Cerebellar cortex (tissue), 1 donor: Measurements from ENCODE around the gene WDR59.

Experiments used
- DNase-seq: peaks from one replicate; pipeline ENCODE4 v3.0.0-alpha.2; 2015; ENCODE audit warnings: low spot score

The WDR59 gene

DNA sequence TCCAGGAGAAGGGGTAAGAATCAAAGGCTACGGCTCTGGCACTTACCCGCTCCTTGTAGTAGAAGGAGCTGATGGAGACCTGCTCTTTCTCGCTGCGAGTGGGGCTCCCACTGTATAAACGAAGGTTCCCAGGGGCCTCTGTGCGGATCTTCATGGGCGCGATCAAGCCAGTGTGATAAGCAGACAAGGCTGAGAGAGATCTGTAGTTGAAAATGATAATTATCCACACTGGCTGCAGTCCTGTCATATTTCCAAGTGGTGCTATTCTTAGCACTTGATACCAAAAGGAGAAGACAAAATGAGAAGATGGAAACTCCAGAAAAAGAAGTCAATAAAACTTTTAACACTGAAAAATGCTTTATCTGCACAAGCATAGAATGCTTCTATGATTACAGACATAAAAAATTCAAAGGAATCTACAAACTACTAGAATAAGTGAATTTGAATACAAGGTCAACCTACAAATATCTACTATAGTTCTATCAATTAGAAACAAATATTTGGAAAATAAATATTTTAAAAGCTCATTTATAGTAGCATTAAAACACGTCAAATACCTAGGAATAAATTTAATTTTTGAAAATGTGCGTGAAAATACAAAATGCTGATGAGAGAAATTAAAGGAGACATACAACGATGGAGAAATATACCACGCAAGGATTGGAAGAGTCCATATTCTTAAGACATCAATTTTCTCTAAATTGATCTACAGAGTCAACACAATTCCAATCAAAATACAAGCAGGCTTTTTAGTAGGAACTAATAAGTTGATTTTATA is 80.8 kb downstream of the WDR59 start:
- DNase-seq: no peak

DNA sequence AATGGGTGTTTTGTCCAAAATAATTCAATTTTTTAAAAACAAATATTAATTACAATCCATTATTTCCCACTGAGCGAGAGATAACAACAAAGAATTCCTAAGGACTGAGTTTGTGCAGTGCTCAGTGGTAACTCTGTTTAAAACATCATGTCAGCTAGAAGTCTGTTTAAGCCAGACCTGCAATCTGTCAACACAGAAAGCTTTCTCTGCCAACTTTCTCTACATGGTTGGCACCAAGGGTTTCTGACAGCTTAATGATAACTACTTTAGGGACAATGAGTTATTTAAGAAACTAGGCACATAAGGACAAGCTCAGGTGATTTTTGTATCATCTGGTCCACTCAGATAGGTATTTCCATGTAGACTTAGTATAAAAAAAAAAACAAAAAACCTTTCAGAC is 81.8 kb downstream of the WDR59 start:
- DNase-seq: no peak

DNA sequence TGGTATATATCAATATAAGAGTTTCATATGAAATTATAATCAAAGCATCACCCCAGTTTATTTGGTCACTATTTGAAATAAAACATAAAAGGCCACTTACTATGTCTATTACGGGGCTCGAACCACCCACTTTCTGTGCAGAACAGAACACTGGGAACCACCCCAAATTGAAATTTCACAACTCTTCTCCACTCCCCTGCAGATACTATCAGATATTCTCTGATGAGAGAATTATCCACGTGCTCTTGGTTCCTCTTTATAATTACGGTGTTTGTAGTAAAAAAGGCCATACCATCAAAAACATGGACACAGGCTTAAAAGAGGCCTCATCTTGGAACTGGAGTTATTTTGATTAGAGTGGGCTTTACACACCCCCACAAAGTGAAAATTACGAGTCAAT is 82.8 kb downstream of the WDR59 start:
- no peak for DNase-seq

DNA sequence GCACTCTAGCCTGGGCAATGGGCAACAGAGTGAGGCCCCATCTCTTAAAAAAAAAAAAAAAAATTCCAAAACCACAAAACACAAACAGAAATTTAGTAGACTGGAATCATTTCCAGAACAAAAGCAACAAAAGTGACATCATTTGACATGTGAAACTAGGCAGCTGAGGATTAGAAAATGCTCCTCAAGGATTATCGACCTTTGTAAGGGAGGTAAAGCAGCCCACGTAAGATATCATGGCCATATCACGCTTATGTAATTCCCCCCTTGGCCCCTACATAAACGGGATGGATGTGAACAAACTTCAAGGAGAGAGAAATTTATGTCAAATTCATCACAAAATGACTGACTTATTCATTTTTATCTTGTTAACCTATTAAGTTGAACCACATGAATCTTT is 83.3 kb downstream of the WDR59 start:
- no peak for DNase-seq

DNA sequence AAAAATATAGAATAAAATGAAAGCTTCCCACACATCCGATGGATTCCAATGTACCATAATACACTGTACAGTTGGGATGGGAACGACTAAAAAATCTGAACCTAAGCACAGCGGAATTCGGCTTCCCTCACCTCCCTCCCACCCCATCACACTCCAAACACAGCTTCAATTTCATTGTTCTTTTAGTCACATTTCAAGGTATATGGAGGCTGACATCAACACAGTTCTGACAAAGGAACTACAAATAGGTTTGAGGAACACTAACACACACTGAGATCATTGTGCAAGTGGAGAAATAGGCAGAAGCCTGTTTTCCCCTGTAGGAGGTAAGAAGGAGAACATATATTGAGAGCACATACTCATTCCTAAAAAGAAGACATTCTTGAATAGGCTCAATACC is 85.1 kb downstream of the WDR59 start:
- no peak for DNase-seq

DNA sequence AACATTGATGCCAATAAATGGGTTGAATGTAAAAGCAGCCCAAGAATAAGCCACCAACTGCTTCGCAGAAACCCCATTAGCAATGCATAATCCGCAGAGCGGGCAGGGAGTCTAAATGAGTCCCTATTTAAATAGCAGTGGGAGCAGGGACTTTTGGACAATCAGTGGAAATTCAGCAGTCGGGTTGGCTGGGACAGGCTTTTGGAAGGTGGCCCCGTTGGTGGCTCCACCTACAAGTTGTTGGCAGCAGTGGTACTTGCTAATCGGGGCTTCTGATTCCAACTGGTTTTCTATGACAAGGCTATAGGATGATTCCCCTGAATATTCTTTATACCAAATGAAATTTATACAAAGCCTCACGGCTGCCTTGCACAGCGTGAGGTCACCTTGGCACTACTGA is 86.3 kb downstream of the WDR59 start:
- peak; percentile 6 for DNase-seq

DNA sequence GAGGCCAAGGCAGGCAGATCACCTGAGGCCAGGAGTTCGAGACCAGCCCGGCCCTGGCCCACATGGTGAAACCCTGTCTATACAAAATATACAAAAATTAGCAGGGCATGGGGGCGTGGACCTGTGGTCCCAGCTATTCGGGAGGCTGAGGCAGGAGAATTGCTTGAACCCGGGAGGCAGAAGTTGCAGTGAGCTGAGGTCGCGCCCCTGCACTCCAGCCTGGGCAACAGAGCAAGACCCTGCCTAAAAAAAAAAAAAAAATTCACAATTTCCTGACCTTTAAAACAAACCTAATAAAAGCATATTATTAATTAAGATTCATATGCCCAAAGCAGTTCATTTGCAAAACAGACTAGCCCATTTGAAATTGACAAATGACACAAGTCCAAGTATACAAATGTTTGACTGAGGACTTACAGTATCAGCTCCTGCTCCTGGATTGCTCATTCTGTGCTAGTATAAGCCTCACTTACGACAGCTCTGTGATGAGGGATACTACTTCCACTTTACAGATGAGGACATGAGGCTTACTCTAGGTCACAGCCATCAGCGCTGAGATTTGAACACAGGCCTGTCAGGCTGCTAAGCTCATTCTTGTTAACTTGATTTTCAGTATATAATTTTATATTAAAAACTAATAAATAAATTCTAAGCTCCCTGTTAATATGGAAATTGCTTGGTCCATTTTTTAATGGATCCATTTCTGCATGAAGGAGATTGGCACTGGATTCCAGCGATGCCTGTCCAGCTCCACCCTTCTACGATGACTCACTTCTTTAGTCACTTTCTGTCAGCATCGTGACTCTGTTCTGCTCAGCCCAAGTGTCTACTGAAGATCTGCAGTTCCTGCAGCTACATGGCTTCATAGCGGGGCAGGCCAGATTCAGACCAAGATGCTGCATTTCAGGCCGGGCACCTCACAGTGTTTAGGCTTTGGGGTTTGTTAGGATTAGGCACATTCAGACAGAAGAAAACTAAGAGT is 88.2 kb downstream of the WDR59 start:
- no peak for DNase-seq

DNA sequence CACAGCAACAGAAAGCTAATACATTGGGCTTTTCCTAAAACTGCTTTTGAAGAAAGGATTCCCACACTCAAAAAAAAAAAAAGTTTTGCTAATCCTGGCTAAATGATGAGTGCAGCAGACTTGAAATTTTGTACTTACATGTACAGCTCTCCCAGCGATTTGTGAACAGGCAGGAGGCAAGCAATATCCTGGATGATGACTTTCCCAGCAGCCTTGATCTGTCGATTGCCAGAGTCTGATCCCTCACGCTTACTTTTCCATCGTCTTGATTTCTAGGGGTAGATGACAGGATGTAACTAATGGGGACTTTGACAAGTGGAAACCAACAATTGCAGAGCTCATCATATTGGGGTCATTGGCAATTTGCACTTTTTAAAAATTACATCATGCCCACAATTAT is 91.4 kb downstream of the WDR59 start:
- no peak for DNase-seq

DNA sequence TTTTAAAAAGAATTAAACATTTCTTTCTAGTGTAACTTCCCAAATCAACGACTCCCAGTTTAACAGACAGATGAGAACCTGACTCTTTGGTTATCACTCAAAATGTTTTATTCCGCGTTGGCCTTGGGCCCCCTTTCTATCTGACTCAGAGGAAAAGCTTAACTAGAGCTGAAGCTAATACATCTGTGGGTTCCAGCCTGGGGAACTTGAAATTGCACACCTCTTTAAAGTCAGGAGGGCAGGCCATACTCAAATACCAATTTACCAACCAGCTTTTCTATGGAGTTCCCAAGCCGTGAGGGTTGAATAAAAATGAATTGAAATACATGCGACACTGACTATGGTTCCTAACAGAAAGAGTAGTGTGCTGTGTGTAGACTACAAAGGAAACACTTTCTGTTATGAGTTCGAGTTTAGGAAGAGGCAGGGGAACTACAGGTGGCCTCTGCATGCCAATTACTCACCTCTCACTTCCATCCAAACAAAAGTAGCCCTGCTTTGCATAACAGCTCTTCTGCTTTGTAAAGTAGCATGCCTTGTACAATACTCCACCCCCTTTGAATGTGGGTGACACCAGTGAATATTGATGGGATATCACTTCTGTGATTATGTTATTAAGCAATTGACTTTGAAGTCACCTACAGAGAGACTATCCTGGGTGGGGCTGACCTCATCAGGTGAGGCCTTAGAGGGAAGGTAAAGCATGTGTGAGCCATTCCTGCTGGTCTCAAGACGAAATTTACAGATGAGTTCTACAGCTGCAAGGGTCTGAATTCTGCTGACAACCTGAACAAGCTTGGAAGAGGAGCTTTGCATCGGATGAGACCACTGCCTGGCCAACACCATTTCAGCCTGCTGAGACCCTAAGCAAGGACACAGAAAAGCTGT is 92.1 kb downstream of the WDR59 start:
- DNase-seq: no peak

DNA sequence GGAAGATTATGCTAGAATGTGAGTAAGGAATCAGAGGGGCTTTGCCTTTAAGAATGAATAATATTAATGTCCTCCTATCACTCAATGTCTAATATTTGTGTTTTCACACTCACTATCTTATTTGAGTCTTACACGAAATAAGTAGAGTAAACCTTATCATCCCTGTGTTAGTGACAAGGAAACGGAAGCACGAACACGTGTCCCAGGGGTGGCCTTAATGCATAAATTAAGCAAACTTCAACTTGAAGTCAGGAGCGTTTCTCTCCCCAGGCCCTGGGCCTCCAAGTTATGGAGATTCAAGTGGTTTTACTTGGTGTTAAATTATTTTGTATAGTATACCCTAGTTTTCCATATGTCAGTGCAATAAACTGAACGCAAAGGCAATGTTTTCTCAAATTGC is 96.0 kb downstream of the WDR59 start:
- no peak for DNase-seq

DNA sequence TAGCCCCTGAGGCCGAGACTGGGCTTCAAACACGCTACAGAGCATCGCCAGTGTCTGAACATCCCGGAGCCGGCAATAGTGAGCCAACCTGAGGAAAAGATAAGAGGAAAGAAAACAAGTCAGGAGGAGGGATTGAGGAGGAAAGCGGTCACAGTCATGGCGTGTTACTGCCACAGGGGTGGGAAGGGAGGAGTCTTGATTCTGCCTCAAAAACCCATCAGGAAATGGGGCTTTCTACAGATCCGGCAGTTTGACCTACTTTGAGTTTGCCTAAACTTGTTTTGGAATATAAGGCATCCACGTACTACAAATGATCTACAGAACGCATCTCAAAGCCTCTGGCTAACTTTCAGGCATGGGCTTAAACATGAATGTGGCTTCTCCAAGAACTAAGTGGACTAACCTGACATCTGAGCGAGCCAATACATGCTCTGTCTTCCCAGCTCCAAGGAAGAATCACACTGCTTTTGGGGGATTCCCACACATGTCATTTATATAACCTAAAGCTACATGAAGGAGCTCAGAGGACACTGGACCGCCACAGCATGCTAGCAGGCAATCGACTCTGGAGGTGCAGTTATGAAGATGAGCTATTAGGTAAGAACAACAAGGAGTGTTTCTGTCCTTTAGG is 96.6 kb downstream of the WDR59 start:
- no peak for DNase-seq

DNA sequence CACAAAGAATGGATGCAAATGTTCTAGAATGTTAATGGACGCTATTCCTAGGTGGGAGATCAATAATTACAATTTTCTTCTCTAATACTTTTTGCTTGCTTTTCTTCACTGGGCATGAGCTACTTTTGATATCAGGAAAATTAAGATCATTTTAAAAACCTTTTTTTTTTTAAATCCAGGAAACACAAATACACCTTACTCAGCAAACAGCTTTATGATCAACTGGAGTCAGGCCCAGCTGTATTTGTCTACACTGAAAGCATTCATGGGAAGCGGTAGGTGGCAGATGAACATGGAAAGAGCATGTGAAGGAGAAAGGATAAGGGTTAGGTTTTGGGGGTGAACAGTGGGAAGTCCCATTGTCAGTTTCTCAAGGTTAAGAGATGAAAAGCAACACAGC is 97.8 kb downstream of the WDR59 start:
- no peak for DNase-seq

DNA sequence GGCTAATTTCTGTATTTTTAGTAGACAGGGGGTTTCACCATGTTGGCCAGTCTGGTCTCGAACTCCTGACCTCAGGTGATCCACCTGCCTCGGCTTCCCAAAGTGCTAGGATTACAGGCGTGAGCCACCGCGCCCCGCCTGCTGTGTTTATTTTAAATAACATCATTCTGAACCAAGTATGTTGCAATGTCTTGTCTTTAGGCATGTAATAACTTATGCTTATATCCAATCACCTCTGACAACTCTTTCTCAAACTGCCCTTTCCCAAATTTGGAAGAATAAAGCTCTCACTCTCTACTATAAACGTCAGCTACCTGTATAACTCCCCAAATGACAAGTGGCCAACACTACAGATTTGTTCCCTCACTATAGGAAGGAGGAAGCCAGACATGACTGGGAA is 107.2 kb downstream of the WDR59 start:
- DNase-seq: no peak

DNA sequence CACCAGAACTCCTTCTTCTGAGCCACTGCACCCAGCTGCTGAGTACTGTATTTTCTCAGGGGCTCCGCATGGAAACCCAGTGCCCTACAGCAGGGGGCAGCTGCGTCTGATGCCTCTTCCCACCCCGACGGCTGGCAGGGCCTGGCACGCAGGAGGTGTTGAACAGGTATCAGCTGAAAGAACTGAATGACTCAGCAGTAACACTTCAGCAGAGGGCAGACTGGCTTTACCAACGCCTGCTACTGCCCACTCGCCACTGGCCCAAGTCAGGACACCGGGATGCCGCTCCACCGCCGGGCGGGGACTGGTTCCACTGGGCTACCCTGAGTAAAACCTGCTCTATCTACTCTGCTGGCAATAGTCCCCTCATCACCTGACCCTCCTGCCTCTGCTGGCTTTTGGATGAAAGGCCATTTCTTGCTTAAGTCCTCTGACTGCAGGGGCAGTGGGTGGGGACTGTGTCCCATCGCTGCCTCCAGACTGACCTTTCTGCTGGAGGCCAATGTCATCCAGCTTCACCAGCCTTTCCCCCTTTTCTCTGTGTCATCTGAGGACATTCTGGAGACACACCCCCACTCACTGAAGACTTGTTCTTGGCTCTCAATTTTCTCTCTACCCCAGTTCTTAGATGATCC is 109.9 kb downstream of the WDR59 start:
- no peak for DNase-seq

DNA sequence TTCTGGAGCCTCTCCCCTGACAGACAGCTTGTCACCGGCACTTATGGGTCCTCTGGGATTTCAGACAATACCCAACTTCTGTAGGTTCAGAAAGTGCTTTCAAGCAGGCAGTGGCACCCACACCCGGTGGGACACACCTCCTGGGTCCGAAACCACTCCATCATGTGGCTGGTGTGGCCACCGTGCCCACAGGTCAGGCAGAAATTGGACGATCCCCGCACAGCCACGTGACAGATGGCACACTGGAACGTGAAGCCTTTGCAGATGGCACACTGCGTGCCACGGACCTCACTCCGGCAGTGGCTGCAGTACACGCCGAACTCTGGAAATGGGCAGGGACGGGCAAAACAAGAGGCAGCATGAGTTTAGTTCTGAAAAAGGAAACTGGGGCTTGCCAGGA is 110.8 kb downstream of the WDR59 start:
- DNase-seq: peak; percentile 22

DNA sequence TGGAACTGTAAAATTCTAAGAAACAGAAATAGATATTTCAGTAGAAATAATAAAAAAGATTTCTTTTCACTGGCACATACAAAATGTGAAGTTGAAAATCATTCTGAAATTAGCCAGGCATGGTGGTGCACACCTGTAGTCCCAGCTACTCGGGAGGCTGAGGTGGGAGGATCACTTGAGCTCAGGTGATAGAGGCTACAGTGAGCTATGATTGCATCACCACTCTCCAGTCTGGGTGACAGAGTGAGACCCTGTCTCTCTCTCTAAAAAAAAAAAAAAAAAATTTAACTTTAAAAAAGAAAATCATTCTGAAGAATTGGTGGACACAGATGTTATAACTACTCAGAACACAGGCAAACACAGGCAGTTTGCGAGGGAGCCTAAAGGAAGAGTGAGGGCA is 112.6 kb downstream of the WDR59 start:
- no peak for DNase-seq

DNA sequence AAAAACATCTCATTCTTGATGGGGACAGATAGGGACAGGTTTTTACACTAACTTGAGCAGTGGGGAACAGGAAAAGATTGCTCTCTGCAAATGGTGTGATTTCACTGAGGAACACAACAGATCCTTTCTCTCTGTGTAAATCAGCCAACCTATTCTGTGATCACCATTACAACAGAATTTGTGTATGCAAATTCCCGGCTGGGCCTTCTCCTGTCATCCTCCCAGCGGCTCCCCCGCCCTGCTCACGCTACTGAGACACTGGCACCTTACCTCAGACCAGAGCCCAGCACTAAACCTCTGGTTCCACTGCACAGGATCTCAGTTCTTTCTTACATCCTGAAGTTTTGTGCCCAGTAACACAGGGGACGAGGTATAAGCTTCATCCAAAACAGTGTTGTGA is 113.3 kb downstream of the WDR59 start:
- DNase-seq: no peak

DNA sequence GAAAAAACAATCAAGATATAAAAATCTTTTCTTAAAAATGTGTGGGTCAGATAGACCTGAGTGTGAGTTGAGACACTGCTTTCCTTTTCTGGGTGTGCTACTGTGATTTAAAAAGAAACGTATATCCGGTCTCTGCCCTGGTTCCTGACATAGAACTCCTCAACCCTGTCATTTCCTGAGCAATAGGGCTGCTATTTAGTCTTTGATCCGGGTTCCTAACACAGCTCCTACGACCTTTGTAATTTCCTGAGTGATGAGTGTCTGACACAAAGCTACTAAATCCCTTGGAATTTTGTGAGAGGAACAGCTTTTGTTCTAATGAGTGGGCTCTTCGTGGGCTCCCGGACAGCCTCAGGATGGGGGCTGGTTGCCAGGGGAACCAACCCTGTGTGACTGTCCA is 116.4 kb downstream of the WDR59 start:
- no peak for DNase-seq

DNA sequence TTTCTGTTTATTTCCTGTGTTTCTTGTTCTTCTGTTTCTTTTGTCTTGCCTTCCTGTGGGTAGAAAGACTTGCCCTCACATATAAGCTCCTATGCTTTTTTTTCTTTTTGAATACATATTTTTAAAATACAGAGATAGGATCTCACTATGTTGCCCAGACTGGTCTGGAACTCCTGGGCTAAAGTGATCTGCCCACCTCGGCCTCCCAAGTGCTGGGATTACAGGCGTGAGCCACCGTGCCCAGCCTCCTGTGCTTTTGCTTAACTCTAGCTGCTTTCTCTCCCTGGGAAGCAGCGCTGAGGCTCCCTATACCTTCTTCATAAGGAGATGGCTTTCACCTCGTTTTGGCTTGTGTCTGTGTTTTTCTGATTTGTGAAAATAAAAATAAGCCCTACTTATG is 116.9 kb downstream of the WDR59 start:
- DNase-seq: no peak

DNA sequence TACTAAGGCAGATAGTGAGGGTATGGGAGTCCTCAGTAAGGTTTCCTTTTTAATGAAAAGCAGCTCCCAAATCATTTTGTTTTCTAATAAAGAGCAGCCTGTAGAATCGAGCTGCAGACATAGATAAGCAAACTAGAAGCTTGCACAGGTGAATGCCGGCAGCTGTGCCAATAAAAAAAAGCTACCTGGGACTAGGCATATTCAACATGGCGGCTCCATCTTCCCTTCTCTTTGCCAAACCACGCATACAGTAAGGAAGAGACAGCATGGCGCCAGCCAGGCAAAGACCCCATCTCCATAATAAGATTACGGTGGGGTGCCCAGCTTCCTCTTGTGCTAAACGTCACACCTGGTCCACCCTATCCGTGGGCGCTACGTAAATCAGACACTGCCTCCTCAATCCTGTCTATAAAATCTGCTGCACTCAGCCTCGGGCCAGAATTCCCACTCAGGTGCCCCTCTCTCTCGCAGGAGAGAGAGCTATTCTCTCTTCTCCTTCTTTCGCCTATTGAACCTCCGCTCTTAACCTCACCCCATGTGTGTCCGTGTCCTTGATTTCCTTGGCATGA is 117.6 kb downstream of the WDR59 start:
- no peak for DNase-seq
